ENCODE measurements around the gene IGHMBP2. TPM values are rescaled to one million over a fixed set of nuclear protein-coding genes. Genes with fewer than 3 reads are reported as not detected.

Gene IGHMBP2
- total and polyA plus RNA-seq, 2 donors from 2014 or later, result 8.8 to 19.6 TPM

DNA sequence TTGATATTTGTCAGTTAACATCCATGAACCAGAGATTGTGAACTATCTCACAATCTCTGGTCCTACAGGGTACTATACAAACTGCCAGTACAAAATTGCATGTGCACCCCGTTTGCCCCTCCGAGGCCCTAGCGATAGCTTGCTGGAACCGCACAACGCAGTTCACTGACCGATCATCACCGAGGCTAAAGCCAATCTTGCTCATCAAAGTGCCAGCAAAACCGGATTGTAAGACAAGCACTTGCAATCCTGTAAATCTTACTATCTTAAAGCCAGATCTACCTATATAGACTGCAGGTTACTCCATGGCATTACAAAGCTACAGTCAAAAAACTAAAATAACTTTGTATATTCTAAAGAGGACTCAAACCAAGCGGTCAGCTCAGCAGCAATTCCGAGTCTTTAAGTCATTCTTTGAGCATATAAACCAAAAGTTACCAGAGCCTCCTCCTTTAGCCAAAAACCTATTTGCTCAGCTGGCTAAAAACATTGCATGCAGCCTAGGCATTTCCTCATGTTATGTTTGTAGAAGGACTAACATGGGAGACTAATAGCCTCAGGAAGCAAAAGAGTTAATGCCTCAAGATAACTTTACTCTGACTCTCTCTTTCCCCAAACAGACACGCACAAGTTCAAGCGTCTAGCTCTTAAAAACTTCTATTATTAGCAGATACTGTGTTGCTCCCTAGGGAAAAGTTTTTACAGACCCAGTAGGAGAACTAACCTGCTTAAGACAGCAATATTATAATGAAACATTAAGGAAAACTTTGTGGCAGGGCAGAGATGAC is 31.3 kb upstream of the IGHMBP2 start:
- Histone ChIP-seq H3K27me3 (ENCODE audit: control insufficient read depth, insufficient read depth, low read length) (no peaks in the 10 kb centered on the region), H3K27ac (ENCODE audit: low read depth in 2 of 2, low read length in 2 of 2) (no peak overlapping the region), H3K4me3 (ENCODE audit: low read length in 3 of 3) (no peak overlapping the region), H3K4me1 (ENCODE audit: control insufficient read depth in 2 of 3, insufficient read depth in 2 of 3, low read depth in 1 of 3, low read length in 3 of 3) (peaks cover 0 to 4% (median 2%) of the 10 kb centered on the region in 3 donors), H3K9me3 (ENCODE audit: control insufficient read depth in 2 of 3, insufficient read depth in 1 of 3, low read length in 3 of 3) (no peaks in the 10 kb centered on the region), H3K36me3 (ENCODE audit: control insufficient read depth in 2 of 3, insufficient read depth in 3 of 3, low read length in 3 of 3) (no peaks in the 10 kb centered on the region), H3K9ac (ENCODE audit: low read length in 3 of 3) (no peak overlapping the region)
- TF ChIP-seq, protein P1, sequence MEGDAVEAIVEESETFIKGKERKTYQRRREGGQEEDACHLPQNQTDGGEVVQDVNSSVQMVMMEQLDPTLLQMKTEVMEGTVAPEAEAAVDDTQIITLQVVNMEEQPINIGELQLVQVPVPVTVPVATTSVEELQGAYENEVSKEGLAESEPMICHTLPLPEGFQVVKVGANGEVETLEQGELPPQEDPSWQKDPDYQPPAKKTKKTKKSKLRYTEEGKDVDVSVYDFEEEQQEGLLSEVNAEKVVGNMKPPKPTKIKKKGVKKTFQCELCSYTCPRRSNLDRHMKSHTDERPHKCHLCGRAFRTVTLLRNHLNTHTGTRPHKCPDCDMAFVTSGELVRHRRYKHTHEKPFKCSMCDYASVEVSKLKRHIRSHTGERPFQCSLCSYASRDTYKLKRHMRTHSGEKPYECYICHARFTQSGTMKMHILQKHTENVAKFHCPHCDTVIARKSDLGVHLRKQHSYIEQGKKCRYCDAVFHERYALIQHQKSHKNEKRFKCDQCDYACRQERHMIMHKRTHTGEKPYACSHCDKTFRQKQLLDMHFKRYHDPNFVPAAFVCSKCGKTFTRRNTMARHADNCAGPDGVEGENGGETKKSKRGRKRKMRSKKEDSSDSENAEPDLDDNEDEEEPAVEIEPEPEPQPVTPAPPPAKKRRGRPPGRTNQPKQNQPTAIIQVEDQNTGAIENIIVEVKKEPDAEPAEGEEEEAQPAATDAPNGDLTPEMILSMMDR (IDR thresholded peaks at IDR 0.05; ENCODE audit: borderline replicate concordance, extremely low read depth, insufficient read depth), result no peak
- FAIRE-seq (no peak), DNase-seq (no peak)
- intact Hi-C loops (cut with DNase I), result no loop called here

DNA sequence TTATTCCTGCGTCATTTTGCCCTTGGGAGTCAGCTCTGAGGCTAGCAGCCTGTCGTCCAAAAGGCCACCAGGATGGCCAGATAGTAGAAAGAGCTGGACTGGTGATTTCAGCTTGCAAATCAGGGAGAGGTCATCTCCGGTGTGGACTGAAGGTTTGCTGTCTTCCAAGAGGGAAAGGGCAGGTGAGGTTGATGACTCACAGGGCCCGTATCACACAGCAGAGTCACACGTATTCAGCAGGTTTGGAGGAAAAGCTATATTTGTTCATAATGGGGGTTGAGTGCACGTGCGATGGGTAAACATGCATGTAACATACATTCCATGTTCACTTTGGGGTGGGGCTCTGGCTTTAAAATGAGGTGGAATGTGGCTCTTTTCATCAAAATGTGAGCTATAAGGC is 25.7 kb upstream of the IGHMBP2 start:
- FAIRE-seq, result no peak
- intact Hi-C loops (cut with DNase I), result no loop called here
- no peak for DNase-seq
- Histone ChIP-seq H3K36me3 (ENCODE audit: control insufficient read depth in 2 of 3, insufficient read depth in 3 of 3, low read length in 3 of 3) (no peaks in the 10 kb centered on the region), H3K9ac (ENCODE audit: low read length in 3 of 3) (no peak overlapping the region), H3K27me3 (ENCODE audit: control insufficient read depth, insufficient read depth, low read length) (no peaks in the 10 kb centered on the region), H3K9me3 (ENCODE audit: control insufficient read depth in 2 of 3, insufficient read depth in 1 of 3, low read length in 3 of 3) (no peaks in the 10 kb centered on the region), H3K27ac (ENCODE audit: low read depth in 2 of 2, low read length in 2 of 2) (no peak overlapping the region), H3K4me3 (ENCODE audit: low read length in 3 of 3) (no peak overlapping the region), H3K4me1 (ENCODE audit: control insufficient read depth in 2 of 3, insufficient read depth in 2 of 3, low read depth in 1 of 3, low read length in 3 of 3) (peaks cover 0 to 2% (median 0%) of the 10 kb centered on the region in 3 donors)
- TF ChIP-seq, protein P1 (IDR thresholded peaks at IDR 0.05; ENCODE audit: borderline replicate concordance, extremely low read depth, insufficient read depth), result no peak

DNA sequence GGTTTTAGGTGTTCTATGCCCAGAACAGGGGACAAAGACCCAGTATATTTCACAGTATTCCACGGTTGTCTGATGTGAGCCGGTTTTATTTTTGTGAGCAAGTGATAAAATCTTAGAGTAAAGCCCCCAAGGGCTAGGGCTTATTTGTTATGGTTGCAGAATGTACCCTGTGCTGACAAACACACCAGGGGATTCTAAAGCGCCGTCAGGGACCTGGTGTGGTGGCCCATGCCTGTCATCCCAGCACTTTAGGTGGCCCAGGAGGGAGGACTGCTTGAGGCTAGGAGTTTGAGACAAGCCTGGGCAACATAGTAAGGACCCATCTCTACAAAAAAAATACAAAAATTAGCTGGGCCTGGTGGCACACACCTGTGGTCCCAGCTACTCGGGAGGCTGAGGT is 22.8 kb upstream of the IGHMBP2 start:
- Histone ChIP-seq H3K36me3 (ENCODE audit: control insufficient read depth in 2 of 3, insufficient read depth in 3 of 3, low read length in 3 of 3) (no peaks in the 10 kb centered on the region), H3K9ac (ENCODE audit: low read length in 3 of 3) (no peak overlapping the region), H3K4me3 (ENCODE audit: low read length in 3 of 3) (no peak overlapping the region), H3K9me3 (ENCODE audit: control insufficient read depth in 2 of 3, insufficient read depth in 1 of 3, low read length in 3 of 3) (no peaks in the 10 kb centered on the region), H3K27ac (ENCODE audit: low read depth in 2 of 2, low read length in 2 of 2) (no peak overlapping the region), H3K27me3 (ENCODE audit: control insufficient read depth, insufficient read depth, low read length) (no peaks in the 10 kb centered on the region), H3K4me1 (ENCODE audit: control insufficient read depth in 2 of 3, insufficient read depth in 2 of 3, low read depth in 1 of 3, low read length in 3 of 3) (peaks cover 0 to 2% (median 0%) of the 10 kb centered on the region in 3 donors)
- TF ChIP-seq, protein P1 (IDR thresholded peaks at IDR 0.05; ENCODE audit: borderline replicate concordance, extremely low read depth, insufficient read depth), result no peak
- FAIRE-seq (no peak), DNase-seq (no peak)
- intact Hi-C loops (cut with DNase I), result no loop called here
